Brain microvascular endothelial cell (primary cell): Measurements from ENCODE around the gene KRT14.
"Not testable (repeated sequence)": the region's sequence is repeated elsewhere in the genome, so short reads cannot be mapped to it uniquely, and the experiment has no call there.

Source experiments
- DNase-seq: peaks from one replicate; pipeline ENCODE4 v3.0.0-alpha.2; 2020
- H3K27ac ChIP-seq: fragments of 250-450 bp; sonication (Bioruptor Pico); 2 replicates; pipeline ENCODE4 v1.5.1; 2020; ENCODE audit warnings: mild to moderate bottlenecking, moderate library complexity
- H3K27me3 ChIP-seq: fragments of 250-450 bp; sonication (Bioruptor Pico); replicated peaks from 2 replicates; pipeline ENCODE4 v1.5.1; 2020; ENCODE audit warnings: mild to moderate bottlenecking
- H3K36me3 ChIP-seq: fragments of 250-450 bp; sonication (Bioruptor Pico); replicated peaks from 2 replicates; pipeline ENCODE4 v1.5.1; 2020; ENCODE audit warnings: mild to moderate bottlenecking
- H3K4me3 ChIP-seq: 2 replicates; pipeline ENCODE4 v1.5.1; 2011; ENCODE audit warnings: low read depth, mild to moderate bottlenecking, control low read depth, low read length, moderate library complexity
- in situ Hi-C: cut with HindIII; loops from 2 replicates; pipeline ENCODE4 v1.10.0; 2017; ENCODE audit warnings: low sequenced_read_pairs, low pct_ligation_motif_present
- TF ChIP-seq, protein P1 (sequence below): IDR thresholded peaks from 2 replicates; pipeline ENCODE4 v1.5.1; 2011; ENCODE audit warnings: low read depth, mild to moderate bottlenecking, moderate library complexity, low read length, control low read depth, inconsistent platforms; ENCODE audit errors: missing control alignments

KRT14 gene

GRCh38 chr17:41627316-41628072 lies 40.8 kb upstream of the KRT14 start:
- in situ Hi-C loops, result no loop called here
- Histone ChIP-seq H3K36me3 (no peaks in the 10 kb centered on the region), H3K27ac (no peak overlapping the region), H3K27me3 (no peaks in the 10 kb centered on the region), H3K4me3 (no peak overlapping the region)
- no peak for DNase-seq
- TF ChIP-seq, protein P1, sequence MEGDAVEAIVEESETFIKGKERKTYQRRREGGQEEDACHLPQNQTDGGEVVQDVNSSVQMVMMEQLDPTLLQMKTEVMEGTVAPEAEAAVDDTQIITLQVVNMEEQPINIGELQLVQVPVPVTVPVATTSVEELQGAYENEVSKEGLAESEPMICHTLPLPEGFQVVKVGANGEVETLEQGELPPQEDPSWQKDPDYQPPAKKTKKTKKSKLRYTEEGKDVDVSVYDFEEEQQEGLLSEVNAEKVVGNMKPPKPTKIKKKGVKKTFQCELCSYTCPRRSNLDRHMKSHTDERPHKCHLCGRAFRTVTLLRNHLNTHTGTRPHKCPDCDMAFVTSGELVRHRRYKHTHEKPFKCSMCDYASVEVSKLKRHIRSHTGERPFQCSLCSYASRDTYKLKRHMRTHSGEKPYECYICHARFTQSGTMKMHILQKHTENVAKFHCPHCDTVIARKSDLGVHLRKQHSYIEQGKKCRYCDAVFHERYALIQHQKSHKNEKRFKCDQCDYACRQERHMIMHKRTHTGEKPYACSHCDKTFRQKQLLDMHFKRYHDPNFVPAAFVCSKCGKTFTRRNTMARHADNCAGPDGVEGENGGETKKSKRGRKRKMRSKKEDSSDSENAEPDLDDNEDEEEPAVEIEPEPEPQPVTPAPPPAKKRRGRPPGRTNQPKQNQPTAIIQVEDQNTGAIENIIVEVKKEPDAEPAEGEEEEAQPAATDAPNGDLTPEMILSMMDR, result no peak

DNA sequence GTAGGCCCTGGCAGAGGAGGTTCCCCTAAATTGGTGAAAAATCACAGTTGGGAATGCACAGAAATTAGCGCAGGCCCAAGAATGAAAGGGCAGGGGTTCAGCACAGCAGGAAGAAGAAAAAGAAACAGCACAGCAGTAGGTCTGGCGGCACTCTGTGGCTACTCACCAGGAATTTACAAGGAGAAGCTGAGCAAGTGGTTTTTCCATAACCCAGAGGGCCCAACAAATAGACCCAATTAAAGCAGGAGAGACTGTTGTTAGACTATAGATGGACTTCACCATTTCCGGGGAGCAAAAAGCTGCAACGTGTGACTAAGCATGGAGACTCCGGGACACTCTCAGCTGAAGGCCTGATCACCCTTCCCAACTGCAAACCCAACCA lies 40.2 kb upstream of the KRT14 start:
- H3K27ac ChIP-seq, H3K4me3 ChIP-seq, in situ Hi-C loops, H3K27me3 ChIP-seq, H3K36me3 ChIP-seq: not testable (repeated sequence)
- peak; percentile 29 for DNase-seq

- H3K27ac ChIP-seq, H3K4me3 ChIP-seq, H3K27me3 ChIP-seq, H3K36me3 ChIP-seq, DNase-seq, in situ Hi-C loops: not testable (repeated sequence)
These were observed 39.6 kb upstream of the KRT14 start for GRCh38 chr17:41626028-41626913.

DNA sequence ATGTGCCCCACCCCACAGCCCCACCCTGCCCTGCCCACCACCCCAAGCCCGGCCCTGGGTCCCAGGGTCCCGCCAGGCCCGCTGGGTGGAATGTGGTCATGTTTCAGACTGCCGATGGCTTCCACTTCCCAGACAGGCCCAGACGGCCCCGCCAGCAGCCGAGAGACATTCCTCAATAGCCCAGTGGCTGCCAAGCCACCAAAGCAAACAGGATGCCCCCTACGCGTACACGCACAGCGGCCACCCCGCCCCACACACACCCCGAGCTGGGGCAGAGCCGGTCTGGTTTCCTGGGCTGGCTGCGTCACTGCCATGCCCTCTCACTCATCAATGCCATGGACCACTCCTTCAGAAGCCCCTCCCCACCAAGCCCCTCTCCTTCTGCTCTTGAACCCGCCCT lies 38.9 kb upstream of the KRT14 start:
- Histone ChIP-seq H3K4me3 (no peak overlapping the region), H3K36me3 (no peaks in the 10 kb centered on the region), H3K27ac (no peak overlapping the region), H3K27me3 (no peaks in the 10 kb centered on the region)
- DNase-seq, result peak; percentile 51
- TF ChIP-seq, protein P1, result no peak
- in situ Hi-C loops, result no loop called here

DNA sequence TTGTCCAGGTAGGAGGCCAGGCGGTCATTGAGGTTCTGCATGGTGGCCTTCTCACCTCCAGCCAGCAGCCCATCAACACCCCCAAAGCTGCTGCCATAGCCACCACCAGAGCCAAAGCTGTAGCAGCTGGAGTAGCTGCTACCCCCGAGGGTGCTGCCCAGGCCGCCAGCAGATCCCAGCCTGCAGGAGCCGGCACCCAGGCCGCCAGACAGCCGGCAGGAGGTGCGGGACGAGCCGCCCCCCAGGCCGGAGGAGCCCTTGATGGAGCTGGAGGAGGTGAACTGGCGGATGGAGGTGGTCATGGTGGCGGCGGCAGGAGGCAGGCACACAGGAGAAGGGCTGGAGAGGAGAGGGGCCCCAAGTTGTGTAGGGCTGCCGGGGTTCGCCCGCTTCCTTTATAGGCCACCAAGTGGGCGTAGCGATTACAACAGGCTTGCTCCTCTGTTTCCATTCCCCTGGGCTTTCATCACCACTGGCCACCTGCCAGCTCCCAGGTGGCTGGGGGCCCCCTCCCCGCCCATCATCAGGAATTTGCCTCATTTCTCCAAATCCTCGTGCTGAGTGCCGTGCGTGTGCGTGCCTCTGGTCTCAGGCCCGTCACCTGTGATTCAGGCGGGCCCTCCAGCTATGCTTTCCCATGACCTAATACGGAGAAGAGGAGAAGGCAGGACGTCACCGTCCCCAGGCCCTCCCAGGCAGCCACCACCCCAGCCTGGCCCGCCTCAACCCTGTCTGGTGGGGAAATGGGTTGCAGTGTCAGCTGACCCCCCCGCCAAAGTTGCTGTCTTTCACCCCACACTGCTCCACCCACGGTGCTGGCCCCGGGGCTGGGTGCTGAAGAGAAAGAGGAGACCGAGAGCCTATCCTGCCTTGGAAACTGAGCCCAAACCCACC lies 37.8 kb upstream of the KRT14 start, which contains the start of gene KRT17:
KRT17 (minus strand) TSS at position 368 of the 894 bp plus-strand sequence; CDS start at position 302, 66 bp downstream.
- no peaks in the 10 kb centered on the region for H3K27me3 ChIP-seq
- no peak within 1 kb of the TSS for H3K27ac ChIP-seq
- no peak for DNase-seq
- no peaks in the 10 kb centered on the region for H3K36me3 ChIP-seq
- H3K4me3 ChIP-seq, result no peak within 1 kb of the TSS
- in situ Hi-C loops, result no loop called here
- TF ChIP-seq, protein P1, result no peak

DNA sequence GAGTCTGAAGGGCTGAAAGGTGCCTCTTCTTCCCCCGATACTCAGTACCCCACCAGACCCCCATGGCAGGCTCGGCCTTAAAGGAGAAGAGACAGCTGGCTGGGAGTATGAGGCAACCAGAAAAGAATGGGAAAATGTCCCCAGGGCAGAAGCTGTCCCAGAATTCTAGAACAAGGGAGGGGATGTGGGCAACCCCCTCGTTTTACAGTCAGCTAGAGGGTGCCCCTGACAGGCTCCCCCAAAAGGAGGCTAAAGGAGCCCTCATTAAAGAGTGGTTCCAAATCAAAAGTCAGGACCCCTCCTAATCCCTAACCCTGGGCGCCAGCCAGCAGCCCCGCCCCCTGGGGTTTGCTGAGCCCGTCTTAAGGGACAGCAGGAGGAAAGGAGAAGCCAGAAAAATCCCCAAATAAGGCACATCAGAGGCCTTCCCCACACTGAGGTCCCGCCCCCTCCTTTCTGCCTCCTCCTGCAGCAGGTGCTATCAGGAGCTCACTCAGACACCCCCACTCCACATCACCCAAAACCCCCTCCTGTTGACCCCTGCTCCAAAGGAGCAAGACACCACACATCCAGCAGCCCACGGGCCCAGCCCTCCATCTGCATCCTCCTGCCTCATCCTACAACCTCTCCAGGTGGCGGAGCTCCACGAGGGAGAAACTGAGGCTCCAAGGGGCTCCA lies 36.6 kb upstream of the KRT14 start:
- H3K36me3 ChIP-seq, in situ Hi-C loops, H3K27ac ChIP-seq, H3K4me3 ChIP-seq, DNase-seq, H3K27me3 ChIP-seq: not testable (repeated sequence)

DNA sequence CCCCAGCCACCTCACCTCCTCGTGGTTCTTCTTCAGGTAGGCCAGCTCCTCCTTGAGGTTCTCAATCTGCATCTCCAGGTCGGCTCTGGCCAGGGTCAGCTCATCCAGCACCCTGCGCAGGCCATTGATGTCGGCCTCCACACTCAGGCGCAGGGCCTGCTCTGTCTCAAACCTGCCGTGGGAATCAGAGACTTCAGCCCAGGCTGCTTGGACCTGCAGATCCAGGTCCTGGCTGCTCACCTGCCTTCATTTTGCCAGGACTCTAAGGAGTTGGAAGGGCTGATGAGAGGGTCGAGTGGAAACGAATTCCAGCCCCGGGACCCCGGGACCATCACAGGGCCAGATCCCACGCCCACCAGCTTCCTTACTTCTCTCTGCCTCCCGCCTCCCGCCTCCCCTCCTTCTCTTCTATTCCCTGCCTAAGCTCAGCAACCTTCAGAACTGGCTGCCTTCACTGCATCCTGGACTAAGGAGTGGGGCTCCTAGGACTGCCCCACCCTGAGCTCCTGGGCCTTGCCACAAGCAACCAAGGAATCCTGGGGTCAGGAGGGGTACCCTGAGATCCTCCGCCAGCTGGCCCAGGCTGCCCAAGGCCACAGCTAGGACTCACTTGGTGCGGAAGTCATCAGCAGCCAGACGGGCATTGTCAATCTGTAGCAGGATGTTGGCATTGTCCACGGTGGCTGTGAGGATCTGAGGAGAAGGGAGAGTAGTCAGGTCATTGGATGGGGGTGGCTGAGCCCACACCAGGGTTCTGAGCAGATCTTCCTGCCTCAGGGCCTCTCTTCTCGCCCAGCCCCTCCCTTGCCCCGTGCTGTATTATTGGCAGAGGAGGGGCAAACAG lies 35.9 kb upstream of the KRT14 start:
- in situ Hi-C loops, DNase-seq, H3K36me3 ChIP-seq, H3K27ac ChIP-seq, H3K4me3 ChIP-seq, H3K27me3 ChIP-seq: not testable (repeated sequence)
